HG02610 (cell line): ENCODE data around the gene LRMDA.

Experiments used
- ATAC-seq: cut with Tn5 transposase; IDR thresholded peaks from one replicate; pipeline ENCODE4 v1.9.1; 2021; ENCODE audit warnings: mild to moderate bottlenecking, moderate library complexity; ENCODE audit not compliant: unreplicated experiment

The LRMDA gene

DNA sequence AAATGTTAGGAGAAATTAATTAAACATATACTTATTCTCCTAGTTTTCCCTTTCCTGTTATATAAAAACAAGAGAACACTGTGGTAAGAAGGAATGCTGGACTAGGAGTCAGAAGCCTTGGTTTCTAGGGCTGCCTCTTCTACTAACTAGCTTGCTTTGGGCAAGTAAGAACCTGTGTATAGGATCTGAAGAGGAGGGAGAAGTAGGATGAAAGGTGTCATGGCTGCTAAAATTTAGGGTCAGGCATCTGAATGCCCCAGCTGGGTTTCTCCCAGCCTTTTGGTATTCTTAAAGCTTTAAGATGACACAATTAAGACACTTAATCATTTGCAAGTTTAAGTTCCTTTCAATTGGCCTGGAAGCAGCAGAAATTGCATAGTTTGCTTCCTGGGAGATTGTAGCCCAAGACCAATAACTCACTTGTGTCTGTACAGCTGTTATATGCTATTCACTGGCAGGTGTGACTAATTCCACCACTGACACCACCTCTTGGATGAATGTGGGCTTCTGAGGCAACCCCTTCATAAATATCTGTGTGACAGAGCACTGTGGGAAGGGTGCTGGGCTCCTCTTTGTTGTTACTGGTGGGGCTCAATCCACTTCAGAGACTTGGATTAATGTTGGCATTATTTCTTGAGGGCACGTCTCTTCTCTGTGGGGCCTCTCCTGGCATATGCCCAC lies 137.2 kb downstream of the LRMDA start:
- no peak for ATAC-seq

DNA sequence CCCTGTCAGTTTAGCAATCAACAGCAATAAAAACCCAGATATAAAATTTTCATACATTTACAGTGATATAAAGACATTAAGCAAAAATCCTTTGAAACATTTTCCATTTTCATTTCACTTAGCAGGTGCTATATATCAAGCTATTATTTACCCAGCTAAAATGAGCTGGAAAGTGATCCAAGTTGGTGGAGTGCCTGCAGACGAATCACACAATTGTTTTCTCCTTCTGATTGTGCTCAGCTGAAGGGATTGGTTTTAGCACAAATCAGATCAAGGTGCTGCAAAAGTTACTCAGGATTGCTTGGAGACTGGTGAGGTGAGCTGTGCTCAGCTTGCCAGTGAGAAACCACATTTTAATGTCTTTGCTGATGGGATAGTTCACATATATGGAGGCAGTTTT lies 138.1 kb downstream of the LRMDA start:
- ATAC-seq: no peak

DNA sequence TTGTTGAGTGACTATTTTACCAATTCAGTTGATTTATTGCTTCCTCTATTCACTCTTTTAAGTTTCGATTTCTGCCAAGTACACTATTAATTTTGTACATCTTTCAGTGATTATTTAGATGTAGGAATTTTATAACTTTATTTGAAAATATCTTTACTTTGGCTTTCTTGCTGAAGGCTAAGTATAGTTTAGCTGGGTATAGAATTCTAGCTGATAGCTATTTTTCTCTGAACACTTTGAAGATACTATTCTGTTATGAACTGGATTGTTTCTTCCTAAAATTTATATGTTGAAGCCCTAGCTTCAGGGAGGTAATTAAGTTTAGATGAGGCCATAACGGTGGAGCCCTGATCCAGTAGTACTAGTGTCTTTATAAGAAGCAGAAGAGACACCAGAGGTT lies 141.1 kb downstream of the LRMDA start:
- no peak for ATAC-seq

DNA sequence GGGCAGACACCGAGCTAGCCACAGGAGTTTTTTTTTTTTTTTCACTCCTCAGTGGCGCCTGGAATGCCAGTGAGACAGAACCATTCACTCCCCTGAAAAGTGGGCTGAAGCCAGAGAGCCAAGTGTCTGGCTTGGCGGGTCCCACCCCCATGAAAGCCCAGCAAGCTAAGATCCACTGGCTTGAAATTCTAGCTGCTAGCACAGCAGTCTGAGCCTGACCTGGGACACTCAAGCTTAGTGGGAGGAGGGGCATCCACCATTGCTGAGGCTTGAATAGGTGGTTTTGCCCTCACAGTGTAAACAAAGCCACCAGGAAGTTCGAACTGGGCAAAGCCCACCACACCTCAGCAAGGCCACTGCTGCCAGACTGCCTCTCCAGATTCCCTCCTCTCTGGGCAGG lies 144.5 kb downstream of the LRMDA start:
- no peak for ATAC-seq

DNA sequence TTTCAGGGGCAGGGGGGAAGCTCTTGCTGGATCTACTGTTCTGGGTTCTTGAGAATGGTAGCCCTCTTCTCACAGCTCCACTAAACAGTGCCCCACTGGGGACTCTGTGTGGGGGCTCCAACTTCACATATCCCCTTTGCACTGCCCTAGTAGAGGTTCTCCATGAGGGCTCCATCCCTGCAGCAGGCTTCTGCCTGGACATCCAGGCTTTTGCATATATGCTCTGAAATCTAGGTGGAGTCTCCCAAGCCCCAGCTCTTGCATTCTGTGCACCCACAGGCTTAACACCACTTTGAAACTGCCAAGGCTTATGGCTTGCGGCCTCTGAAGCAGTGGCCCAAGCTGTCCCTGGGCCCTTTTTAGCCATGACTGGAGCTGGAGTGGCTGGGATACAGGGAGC lies 150.7 kb downstream of the LRMDA start:
- no peak for ATAC-seq

DNA sequence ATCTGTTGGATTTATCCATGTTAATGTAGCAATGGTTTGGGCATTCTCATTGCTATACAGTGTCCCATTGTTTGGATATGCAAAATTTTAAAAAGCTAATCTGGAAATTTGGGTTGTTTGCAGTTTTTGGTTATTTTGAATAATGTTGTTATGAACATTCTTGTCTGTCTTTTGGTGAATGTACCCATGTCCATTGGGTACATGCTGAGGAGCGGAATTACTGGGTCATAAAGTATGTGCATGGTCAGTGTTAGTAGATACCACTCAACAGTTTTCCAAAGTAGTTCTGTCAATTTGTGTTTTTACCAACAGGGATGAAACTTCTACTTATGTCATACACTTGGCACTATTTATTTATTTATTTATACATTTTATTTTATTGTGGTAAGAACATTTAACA lies 153.9 kb downstream of the LRMDA start:
- no peak for ATAC-seq

DNA sequence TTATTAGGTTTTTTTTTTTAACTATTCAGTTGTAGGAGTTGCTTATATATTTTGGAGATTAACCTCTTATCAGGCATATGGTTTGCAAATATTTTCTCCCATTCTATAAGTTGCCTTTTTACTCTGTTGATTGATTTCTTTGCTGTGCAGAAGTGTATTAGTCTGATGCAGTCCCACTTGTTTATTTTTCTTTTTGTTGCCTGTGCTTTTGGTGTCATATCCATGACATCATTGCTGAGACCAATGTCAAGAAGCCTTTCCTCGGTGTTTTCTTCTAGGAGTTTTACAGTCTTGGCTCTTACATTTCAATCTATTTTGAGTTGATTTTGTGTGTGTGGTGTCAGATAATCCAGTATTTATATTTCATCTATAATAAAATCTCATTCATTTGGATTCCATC lies 155.4 kb downstream of the LRMDA start:
- ATAC-seq: no peak

DNA sequence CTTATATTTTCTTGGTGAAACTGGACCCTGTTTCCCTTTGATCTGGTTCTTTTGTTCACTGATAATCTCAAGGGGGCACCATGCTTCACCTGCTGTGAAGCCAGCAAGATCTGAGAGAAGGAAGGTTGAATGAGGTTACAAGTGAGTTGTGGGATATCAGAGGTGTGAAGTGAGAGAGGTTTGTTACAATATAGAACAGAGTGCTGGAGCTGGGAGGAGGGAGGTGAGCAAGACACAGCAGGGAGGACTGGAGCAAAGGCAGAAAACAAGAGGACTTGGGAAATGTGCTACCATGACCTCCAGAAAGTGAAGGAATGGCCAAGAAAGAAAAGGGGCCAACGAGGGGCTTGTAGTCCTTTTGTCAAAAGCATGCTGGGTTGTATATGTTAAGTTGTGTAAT lies 156.6 kb downstream of the LRMDA start:
- ATAC-seq: no peak

DNA sequence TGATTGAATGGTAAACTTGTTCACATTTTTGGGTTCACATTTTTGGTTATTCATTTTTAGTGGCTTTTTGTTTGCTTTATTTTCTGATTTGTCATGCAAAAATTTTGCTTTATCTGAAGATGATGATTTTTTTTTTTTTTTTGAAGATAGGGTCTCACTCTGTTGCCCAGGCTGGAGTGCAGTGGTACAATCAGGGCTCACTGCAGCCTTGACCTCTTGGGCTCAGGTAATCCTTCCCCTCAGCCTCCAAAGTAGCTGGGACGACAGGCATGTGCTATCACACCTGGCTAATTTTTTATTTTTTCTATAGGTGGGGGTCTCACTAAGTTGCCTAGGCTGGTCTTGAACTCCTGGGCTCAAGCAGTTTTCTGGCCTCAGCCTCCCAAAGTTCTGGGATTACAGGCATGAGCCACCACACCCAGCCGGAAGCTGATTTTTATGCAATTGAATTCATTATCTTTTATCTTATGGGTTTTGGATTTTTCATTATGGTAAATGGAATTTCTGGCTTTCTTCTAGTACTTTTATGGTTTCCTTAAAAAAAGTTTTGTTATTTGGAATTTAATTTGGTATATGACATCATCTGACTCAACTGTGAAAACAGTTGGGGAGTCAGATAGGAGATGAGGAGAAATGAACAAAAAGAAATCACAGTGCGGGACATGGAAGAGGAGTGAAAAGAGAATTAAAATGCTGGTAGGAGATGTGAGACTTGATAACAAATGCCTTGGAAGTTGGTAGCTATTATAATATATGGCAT lies 158.7 kb downstream of the LRMDA start:
- no peak for ATAC-seq

DNA sequence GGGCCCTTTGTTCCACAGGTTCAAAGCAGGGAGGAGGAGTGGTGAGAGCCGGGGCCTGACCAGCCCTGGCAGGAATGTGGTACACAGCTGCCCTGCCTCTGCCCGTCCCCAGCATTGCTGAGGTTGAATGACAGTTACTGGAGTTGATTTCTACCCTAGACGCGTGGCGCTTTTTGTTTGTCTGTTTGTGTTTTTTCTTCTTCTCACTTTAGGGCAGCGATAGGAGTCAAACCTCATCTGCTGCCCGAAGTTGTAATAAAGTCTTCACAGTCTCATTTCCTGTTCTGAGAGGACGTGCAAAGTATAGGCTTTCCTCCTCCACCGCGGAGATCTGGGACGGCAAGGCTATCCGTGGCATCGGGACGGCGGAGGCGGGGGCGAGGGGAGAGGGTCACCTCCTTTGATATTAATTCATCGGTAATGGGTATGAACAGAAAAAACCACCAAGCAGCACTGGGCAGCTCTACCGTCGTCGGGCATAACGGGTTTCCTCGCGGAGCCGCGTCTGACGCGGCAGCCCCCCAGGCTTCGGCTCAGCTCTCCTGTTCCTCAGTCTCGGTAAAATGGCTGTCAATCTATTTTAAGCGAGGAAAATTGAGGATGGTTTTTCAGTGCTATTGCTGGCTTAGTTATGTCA lies 160.8 kb downstream of the LRMDA start:
- no peak for ATAC-seq

DNA sequence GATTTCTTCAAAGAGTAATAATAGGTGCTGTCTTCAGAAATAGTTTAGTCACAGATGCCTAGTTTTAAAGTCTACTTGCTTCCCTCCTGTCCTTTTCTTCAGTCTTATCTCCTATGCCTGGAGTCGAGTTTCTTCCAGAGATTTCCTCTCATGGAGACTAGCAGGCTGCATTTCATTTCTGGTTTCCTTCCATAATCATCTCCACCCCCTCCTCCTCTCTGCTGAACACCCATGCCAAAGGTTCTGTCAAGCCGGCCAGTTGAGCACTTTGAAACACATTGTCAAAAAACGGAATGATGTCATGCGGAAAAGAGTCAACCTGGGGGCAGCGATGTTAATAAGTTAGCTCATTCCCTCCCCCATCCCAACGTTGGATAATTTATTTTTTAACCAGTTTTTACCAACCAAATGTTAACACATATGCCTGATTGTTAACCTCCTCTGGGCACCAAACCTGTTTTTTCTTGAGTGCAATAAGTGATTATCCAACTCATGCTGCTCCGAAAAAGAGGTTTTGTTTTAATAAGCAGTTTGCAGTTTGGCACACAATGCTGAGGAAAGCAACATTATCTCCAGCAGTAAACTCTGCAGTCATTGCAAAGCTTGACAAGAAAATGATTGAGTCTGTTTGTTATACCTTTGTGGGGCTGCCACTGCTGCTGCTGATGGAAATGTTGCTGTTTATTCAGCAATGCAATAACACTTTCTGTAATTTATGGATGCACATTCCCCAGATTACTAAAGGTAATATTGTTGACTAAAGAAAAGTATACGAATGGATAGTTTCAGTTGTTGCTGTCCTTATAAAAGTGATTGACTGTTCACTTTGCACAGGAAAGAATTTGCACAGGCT lies 161.6 kb downstream of the LRMDA start:
- no peak for ATAC-seq

DNA sequence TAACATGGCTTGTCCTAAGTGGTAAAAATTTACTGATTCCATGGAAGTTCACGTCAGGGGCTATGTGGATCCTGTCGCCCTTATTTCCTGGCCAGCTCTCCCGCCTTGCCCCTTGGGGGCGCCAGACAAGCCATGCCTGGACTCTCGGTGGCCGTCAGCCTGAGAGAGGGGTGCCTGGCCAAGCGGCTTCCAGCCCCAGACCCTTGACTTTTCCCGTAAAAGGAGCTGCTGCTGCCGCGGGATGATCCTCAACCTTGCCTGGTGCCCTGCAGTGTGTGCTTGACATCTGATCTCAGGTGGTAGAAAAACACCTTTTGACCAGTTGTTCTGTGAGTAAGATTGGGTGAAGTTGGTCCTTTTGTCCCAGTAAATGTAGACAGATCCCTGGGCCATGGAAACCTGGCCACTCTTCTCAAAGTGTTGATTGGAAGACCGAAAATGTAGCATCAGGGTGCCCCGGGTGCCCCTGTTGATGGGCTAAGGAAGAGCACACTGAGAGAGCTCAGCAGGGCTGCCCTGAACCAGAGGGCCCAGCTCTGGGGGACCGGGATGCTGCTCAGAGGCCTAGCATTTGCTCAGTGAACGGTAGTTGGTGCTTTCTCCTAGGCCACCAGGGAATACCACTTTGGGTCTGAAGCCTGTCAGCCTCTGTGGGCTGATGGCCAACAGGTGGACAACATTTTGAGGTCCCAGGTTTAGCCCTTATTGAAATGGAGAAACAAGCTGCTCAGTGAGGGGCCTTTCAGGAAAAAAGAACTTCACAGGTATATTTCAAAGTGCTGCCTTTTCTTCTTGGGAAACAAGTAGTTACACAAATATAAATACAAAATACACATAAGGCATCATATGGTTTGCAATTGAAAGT lies 162.5 kb downstream of the LRMDA start:
- ATAC-seq: no peak

DNA sequence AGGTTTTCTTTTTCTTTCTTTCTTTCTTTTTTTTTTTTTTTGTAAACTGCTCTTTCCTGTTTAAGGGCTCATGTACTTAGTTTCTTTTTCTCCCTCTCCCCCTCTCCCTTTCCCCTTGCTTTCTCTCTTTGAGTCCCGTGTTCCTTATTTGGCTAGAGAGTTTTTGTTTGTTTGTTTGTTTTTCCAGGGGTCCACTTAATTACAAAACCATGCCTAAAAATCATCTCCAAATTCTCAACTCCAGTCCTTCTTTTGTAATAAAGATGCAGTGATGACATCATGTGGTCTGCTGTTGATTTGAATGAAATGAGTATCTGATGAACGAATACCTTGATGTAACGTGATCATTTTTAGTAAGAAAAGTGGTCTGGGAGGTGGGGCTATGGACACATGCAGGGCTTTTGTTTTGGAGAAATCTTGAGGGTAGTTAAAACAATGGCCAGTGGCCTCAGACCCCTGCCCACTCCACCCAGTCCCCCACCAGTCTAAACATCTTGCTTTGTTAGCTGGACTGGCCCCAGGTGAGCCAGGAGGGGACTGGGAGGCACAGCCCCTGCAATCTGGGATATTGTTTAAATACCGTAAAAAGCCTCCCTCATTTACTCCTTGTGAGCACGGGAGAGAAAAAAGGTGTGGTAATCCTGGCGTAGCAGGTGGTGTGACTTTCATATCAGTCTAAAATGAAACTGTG lies 165.7 kb downstream of the LRMDA start:
- ATAC-seq: no peak

DNA sequence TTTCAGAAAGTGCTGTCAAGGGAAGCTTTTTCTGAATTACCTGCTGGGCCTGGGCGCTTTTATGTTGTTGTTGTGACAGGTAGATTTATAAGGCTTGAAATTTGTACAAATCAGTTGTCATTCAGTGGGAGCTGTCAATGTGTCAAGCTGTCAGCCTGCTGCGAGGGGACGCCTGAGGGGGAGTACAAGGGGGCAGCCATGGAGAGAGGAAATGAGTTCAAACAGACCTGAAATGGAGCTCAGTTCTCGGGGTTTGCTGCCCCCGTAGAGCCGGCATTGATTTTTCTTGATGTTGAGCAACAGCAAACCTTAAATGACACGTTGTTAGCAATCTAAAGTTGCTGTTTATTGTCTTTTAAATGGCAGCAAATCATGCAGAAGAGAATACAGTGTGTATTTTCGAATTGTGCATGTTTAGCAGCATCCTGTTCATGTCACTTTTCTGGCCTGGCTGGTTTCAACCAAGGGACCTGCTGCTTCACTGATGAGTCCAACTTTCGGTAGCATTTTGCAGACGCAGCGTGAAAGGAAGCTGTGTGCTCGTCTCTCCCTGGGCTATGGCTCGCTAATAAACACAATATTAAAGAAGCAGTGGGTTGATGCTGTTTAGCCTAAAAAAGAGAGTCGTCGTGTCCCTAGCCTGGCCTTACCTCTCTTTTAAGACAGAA lies 166.5 kb downstream of the LRMDA start:
- ATAC-seq: no peak

DNA sequence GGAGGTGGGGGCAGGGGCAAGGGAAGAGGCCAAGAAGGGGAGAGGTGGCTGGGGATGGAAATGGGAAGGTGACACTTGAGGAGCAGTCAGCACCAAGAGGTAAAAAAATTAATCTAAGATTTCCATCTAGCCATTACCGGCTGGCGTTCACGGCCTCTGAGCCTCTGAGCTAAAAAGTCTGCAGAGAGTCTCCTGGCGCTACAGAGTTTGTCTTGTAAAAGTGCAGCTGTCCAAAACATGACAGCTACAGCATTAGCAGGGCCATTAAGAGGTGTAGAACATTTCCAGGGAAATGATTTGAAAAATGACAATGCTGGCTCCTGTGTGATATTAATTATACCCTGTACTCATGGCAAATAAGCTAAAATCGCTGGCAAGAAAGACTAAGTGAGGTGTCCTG lies 167.6 kb downstream of the LRMDA start:
- no peak for ATAC-seq

DNA sequence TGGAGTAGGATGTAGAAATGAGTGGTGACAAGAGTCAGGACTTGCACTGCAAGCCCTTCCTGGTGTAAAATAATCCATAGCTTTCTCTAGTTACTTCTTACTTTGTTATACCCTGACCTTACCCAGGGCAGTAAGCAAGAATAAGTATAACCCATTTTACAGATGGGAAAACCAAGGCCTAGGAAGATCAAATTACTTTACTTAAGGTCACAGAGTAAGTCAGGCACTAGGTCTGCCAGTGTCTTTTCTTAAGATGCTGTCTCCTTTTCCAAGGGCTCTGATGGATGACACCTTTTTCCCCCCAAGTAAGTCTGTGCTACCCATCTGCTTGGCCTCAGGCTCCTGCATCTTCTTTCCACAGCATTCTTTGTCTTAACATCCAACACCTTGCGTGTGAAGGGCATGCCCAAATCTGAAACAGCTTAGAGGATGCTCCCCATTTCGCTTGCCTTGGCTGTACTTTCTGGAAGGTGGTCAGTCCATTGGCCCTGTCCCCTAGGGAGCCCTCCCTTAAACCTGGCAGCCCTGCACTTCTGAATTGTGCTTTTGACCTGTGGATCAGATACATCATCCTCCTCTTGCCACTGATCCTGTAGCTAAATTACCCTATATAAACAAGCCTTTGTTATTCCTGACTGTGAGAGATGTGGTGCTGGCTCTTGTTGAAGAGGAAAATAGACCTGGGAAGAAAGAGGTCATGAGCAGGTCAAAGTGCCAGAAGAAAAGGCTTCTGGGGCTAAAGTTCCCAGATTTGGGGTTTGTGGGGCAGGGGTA lies 168.6 kb downstream of the LRMDA start:
- no peak for ATAC-seq

DNA sequence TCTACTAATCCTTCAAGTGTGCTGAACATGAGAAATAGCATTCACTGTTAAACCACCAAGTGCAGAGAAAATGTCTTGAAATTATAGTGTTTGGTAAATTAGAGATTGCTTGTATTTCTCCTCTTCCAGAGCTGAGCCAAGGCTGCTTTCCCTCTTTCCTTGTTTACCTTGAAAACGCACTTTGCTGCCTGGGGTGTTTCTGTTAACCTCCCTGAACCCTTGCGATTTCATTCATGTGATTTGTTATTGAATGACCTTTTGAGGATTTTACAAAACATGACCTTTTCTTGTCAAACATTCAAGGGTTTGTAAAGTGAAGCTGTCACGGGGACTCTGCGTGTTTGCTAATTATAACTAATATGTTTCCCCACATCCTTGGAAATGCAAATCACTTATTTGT lies 169.4 kb downstream of the LRMDA start:
- ATAC-seq: no peak

DNA sequence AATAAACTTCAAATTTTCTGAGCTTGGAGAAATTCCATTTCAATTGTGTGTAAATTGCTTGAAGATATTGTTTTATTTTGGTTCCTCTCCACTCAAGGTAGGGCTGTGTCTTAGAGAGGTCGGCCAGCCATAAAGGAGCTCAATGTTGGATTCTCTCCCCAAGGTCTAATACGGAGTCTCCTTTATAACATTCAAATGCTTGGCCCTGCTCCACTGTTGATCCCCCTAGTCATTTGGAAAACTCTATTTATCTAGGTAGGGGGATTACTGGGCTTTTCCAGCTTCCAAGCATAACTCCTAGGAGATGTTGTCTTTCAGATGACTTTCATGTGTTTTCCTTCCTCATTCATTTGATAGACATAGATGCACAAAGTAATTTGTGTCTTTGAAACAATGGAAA lies 170.9 kb downstream of the LRMDA start:
- ATAC-seq: no peak

DNA sequence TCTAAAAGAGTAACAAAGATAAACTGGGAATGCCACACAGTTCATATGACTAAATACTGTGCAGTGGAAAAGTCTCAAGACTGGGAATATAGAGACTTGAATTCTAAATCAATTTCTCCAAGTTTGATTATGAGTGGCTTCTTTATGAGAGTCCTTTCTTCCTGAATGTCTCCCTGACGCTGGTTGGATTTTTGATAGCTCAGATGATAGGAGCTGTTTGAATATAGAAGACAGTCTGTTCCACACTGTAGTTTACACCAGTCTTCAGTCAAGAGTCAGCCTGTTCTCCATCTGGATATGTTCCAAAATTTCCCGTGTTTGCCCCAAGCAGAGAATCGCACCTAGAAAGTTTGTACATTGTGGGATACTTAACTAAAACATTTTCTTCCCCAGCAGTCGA lies 173.7 kb downstream of the LRMDA start:
- no peak for ATAC-seq
